NCI-H345 treated with DMSO at 0.1 percent for 48 hours (cell line): Measurements from ENCODE around the gene CASQ1.

Source experiments
- DNase-seq: peaks from one replicate; lab custom pipeline; 2025; ENCODE audit not compliant: unreplicated experiment; lab: John Stamatoyannopoulos, UW

The CASQ1 gene

GRCh38 chr1:160224606-160225005 is 34.2 kb downstream of the CASQ1 start:
- no peak for DNase-seq

GRCh38 chr1:160225345-160225744 is 35.0 kb downstream of the CASQ1 start:
- DNase-seq, result no peak

GRCh38 chr1:160226623-160227022 is 36.2 kb downstream of the CASQ1 start:
- no peak for DNase-seq

GRCh38 chr1:160227034-160227433 is 36.7 kb downstream of the CASQ1 start:
- no peak for DNase-seq

GRCh38 chr1:160227561-160227960 is 37.2 kb downstream of the CASQ1 start:
- no peak for DNase-seq

GRCh38 chr1:160228431-160228830 is 38.1 kb downstream of the CASQ1 start:
- DNase-seq, result no peak

GRCh38 chr1:160232911-160233310 is 42.5 kb downstream of the CASQ1 start:
- no peak for DNase-seq

GRCh38 chr1:160236806-160237205 is 46.4 kb downstream of the CASQ1 start:
- DNase-seq, result no peak

GRCh38 chr1:160237558-160237957 is 47.2 kb downstream of the CASQ1 start:
- DNase-seq, result no peak

- no peak for DNase-seq
Observed at GRCh38 chr1:160238408-160238807, 48.0 kb downstream of the CASQ1 start.

- no peak for DNase-seq
Observed at GRCh38 chr1:160239582-160240299, 49.4 kb downstream of the CASQ1 start.

- DNase-seq, result no peak
Observed at GRCh38 chr1:160243767-160244166, 53.4 kb downstream of the CASQ1 start.

- DNase-seq, result no peak
Observed at GRCh38 chr1:160244209-160244608, 53.8 kb downstream of the CASQ1 start.

- no peak for DNase-seq
Observed at GRCh38 chr1:160245434-160245833, 55.1 kb downstream of the CASQ1 start.

GRCh38 chr1:160247053-160247452 is 56.7 kb downstream of the CASQ1 start:
- no peak for DNase-seq

GRCh38 chr1:160251011-160251410 is 60.6 kb downstream of the CASQ1 start:
- DNase-seq, result no peak
